ENCODE measurements around the gene USH2A. TPM values are rescaled to one million over a fixed set of nuclear protein-coding genes. Genes with fewer than 3 reads are reported as not detected.
A peak's percentile ranks its signal among the peaks of the same experiment; 100 is the strongest.

Gene USH2A
- total and polyA plus RNA-seq, 2 experiments from 2014 or later = under 0.01 to 0.01 TPM

DNA sequence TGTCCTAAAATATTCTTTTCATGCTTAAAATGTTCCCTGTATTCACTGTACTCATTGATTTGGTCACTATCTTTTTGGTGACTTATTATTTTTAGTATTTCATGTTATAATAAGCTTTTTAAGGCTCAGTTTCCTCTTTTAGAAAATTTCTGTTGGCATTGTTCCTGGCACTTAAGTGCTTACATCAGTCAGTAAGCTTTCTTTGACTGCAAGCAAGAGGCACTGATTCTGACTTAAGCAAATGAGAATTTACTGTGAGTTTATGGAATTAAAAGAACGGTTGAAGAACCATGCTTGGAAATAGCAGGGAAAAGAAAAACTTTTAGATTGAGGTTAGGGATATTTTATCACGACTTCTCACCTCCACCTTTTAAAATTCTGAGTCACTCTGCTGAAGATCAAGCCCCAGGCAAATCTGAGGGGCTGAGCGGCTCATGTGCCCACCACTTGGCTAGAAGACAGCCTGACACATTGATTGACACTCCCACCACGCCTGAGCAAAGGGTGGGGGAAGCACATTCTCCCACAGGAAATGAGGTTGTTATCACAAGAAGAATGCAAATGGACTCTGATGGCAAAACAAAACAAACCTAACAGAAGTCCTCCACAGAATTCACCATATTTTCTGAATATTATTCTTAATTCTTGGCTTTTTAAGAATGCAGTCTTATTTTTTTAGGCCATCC lies 753.3 kb downstream of the USH2A start:
- H3K4me1 ChIP-seq (ENCODE audit: insufficient read depth) = peaks cover 13% of the 10 kb centered on the region
- H3K27me3 ChIP-seq (replicated peaks; ENCODE audit: insufficient read depth) = peaks cover 17% of the 10 kb centered on the region
- H3K79me2 ChIP-seq (ENCODE audit: insufficient read depth) = no peaks in the 10 kb centered on the region
- H3K36me3 ChIP-seq (ENCODE audit: low read depth) = no peaks in the 10 kb centered on the region
- TF ChIP-seq EZH2 (IDR thresholded peaks at IDR 0.05; ENCODE audit: insufficient read depth, poor library complexity, severe bottlenecking) (no peak), EZH2phosphoT487 (IDR thresholded peaks at IDR 0.05; ENCODE audit: insufficient read depth, low read depth) (no peak)
- no peak overlapping the region for H3K27ac ChIP-seq
- H3K9me3 ChIP-seq (ENCODE audit: low read depth) = no peaks in the 10 kb centered on the region
- no peak for DNase-seq
- H3F3A ChIP-seq (ENCODE audit: insufficient read depth) = peaks cover 7% of the 10 kb centered on the region; the same call in 1 of the 2 replicates
- H3K4me3 ChIP-seq = no peak overlapping the region
- H2AFZ ChIP-seq = no peak overlapping the region
- in situ Hi-C loops (cut with MboI) = no loop called here
- H3K9ac ChIP-seq = no peak overlapping the region
- no peaks in the 10 kb centered on the region for H4K20me1 ChIP-seq (ENCODE audit: insufficient read depth)
- H3K4me2 ChIP-seq (ENCODE audit: unreplicated experiment) = no peak overlapping the region
- no peaks in the 10 kb centered on the region for H3K9me2 ChIP-seq (ENCODE audit: insufficient read depth)
- WGBS, 2 experiments (ENCODE audit: low coverage in 1 of 2, low lambda C conversion rate in 2 of 2, missing lambda C conversion rate in 2 of 2) = 13 to 23% methylated on average over 4 of the region's 4 CpGs

GRCh38 chr1:215667761-215668160 lies 755.5 kb downstream of the USH2A start:
- no peak overlapping the region for H3K27ac ChIP-seq
- H3K9ac ChIP-seq = no peak overlapping the region
- in situ Hi-C loops (cut with MboI) = no loop called here
- H3K36me3 ChIP-seq (ENCODE audit: low read depth) = no peaks in the 10 kb centered on the region
- no peaks in the 10 kb centered on the region for H3K9me3 ChIP-seq (ENCODE audit: low read depth)
- 63 to 70% methylated on average over 2 of the region's 2 CpGs for WGBS, 2 experiments (ENCODE audit: low coverage in 1 of 2, low lambda C conversion rate in 2 of 2, missing lambda C conversion rate in 2 of 2)
- H3K4me1 ChIP-seq (ENCODE audit: insufficient read depth) = peaks cover 13% of the 10 kb centered on the region
- no peak overlapping the region for H3K4me3 ChIP-seq
- TF ChIP-seq EZH2phosphoT487 (IDR thresholded peaks at IDR 0.05; ENCODE audit: insufficient read depth, low read depth) = no peak
- H3K9me2 ChIP-seq (ENCODE audit: insufficient read depth) = no peaks in the 10 kb centered on the region
- peaks cover 7% of the 10 kb centered on the region; the same call in 1 of the 2 replicates for H3F3A ChIP-seq (ENCODE audit: insufficient read depth)
- no peaks in the 10 kb centered on the region for H3K79me2 ChIP-seq (ENCODE audit: insufficient read depth)
- no peak overlapping the region for H2AFZ ChIP-seq
- no peak overlapping the region for H3K4me2 ChIP-seq (ENCODE audit: unreplicated experiment)
- no peaks in the 10 kb centered on the region for H4K20me1 ChIP-seq (ENCODE audit: insufficient read depth)
- DNase-seq = no peak
- H3K27me3 ChIP-seq (replicated peaks; ENCODE audit: insufficient read depth) = peaks cover 17% of the 10 kb centered on the region; the same call in 1 of the 2 replicates

GRCh38 chr1:215665215-215665614 lies 758.0 kb downstream of the USH2A start:
- H3K9me2 ChIP-seq (ENCODE audit: insufficient read depth) = no peaks in the 10 kb centered on the region
- DNase-seq = peak; percentile 76
- H3K79me2 ChIP-seq (ENCODE audit: insufficient read depth) = no peaks in the 10 kb centered on the region
- H3K27ac ChIP-seq = no peak overlapping the region
- H3K9ac ChIP-seq = no peak overlapping the region
- H3K27me3 ChIP-seq (replicated peaks; ENCODE audit: insufficient read depth) = no peaks in the 10 kb centered on the region
- peaks cover 13% of the 10 kb centered on the region for H3K4me1 ChIP-seq (ENCODE audit: insufficient read depth)
- TF ChIP-seq EZH2phosphoT487 (IDR thresholded peaks at IDR 0.05; ENCODE audit: insufficient read depth, low read depth) (no peak), EZH2 (IDR thresholded peaks at IDR 0.05; ENCODE audit: insufficient read depth, poor library complexity, severe bottlenecking) (no peak)
- peak overlapping the region; percentile 39 for H3K4me2 ChIP-seq (ENCODE audit: unreplicated experiment)
- H3K9me3 ChIP-seq (ENCODE audit: low read depth) = no peaks in the 10 kb centered on the region
- no peak overlapping the region for H2AFZ ChIP-seq
- H3K36me3 ChIP-seq (ENCODE audit: low read depth) = no peaks in the 10 kb centered on the region
- 33 to 39% methylated on average over 4 of the region's 4 CpGs for WGBS, 2 experiments (ENCODE audit: low coverage in 1 of 2, low lambda C conversion rate in 2 of 2, missing lambda C conversion rate in 2 of 2)
- no peak overlapping the region for H3K4me3 ChIP-seq
- no peaks in the 10 kb centered on the region for H4K20me1 ChIP-seq (ENCODE audit: insufficient read depth)
- H3F3A ChIP-seq (ENCODE audit: insufficient read depth) = peaks cover 7% of the 10 kb centered on the region; the same call in 1 of the 2 replicates
- in situ Hi-C loops (cut with MboI) = no loop called here

GRCh38 chr1:215661033-215661432 lies 762.2 kb downstream of the USH2A start:
- no peak for TF ChIP-seq EZH2phosphoT487 (IDR thresholded peaks at IDR 0.05; ENCODE audit: insufficient read depth, low read depth)
- TF ChIP-seq EZH2 (IDR thresholded peaks at IDR 0.05; ENCODE audit: insufficient read depth, poor library complexity, severe bottlenecking) = no peak
- H3K27me3 ChIP-seq (replicated peaks; ENCODE audit: insufficient read depth) = peaks cover 11% of the 10 kb centered on the region; the same call in 1 of the 2 replicates
- 8 to 31% methylated on average over 1 of the region's 1 CpG for WGBS, 2 experiments (ENCODE audit: low coverage in 1 of 2, low lambda C conversion rate in 2 of 2, missing lambda C conversion rate in 2 of 2)
- H3K9me3 ChIP-seq (ENCODE audit: low read depth) = no peaks in the 10 kb centered on the region
- in situ Hi-C loops (cut with MboI) = no loop called here
- H3K27ac ChIP-seq = no peak overlapping the region
- no peaks in the 10 kb centered on the region for H3K79me2 ChIP-seq (ENCODE audit: insufficient read depth)
- H3K9ac ChIP-seq = no peak overlapping the region
- no peak overlapping the region for H2AFZ ChIP-seq
- H3K4me3 ChIP-seq = no peak overlapping the region
- no peak for DNase-seq
- peaks cover 8% of the 10 kb centered on the region for H3K4me1 ChIP-seq (ENCODE audit: insufficient read depth)
- no peaks in the 10 kb centered on the region for H3K9me2 ChIP-seq (ENCODE audit: insufficient read depth)
- H3F3A ChIP-seq (ENCODE audit: insufficient read depth) = peaks cover 7% of the 10 kb centered on the region; the same call in 1 of the 2 replicates
- H4K20me1 ChIP-seq (ENCODE audit: insufficient read depth) = no peaks in the 10 kb centered on the region
- no peaks in the 10 kb centered on the region for H3K36me3 ChIP-seq (ENCODE audit: low read depth)
- no peak overlapping the region for H3K4me2 ChIP-seq (ENCODE audit: unreplicated experiment)

Measured in GM23248 (cell line).